ENCODE results near the gene KCNAB1.
"Not testable (repeated sequence)": the region's sequence is repeated elsewhere in the genome, so short reads cannot be mapped to it uniquely, and the experiment has no call there.

Gene KCNAB1

GRCh38 chr3:156120528-156121251 lies at the start of gene KCNAB1:
Gene KCNAB1, plus strand, starts transcription at chr3:156120578.
- DNase-seq: no peak

- DNase-seq: no peak
Measured at GRCh38 chr3:156071031-156071430, 49.3 kb upstream of the KCNAB1 start.

- DNase-seq: not testable (repeated sequence)
Measured at GRCh38 chr3:156072950-156073657, 47.3 kb upstream of the KCNAB1 start.

- DNase-seq: no peak
Measured at GRCh38 chr3:156090126-156090525, 30.3 kb upstream of the KCNAB1 start.

DNA sequence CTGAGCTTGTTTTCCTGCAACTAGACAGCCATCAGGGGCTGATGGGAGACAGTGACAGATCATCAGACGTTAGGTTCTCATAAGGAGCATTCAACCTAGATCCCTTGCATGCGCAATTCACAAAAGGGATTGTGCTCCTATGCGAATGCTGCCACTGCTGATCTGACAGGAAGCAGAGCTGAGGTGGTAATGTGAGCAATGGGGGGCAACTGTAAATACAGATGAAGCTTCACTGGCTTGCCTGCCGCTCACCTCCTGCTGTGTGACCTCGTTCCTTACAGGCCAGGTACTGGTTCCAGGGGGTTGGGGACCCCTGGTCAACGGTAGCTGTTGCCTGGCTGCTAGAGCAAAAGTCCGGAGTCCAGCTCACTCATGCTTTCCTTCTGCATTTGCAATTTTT lies 26.4 kb upstream of the KCNAB1 start:
- no peak for DNase-seq

- no peak for DNase-seq
Measured at GRCh38 chr3:156094391-156094790, 26.0 kb upstream of the KCNAB1 start.

DNA sequence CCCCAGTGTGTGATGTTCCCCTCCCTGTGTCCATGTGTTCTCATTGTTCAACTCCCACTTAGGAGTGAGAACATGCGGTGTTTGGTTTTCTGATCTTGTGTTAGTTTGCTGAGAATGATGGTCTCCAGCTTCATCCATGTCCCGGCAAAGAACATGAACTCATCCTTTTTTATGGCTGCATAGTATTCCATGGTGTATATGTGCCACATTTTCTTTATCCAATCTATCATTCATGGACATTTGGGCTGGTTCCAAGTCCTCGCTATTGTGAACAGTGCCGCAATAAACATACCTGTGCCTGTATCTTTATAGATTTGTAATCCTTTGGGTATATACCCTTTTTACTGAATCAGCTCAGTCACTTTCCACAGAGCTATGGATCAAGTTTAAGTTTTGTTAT lies 24.7 kb upstream of the KCNAB1 start:
- DNase-seq: not testable (repeated sequence)

- DNase-seq: no peak
Measured at GRCh38 chr3:156098437-156099035, 21.8 kb upstream of the KCNAB1 start.

GRCh38 chr3:156099348-156099747 lies 21.0 kb upstream of the KCNAB1 start:
- DNase-seq: not testable (repeated sequence)

GRCh38 chr3:156099984-156100383 lies 20.4 kb upstream of the KCNAB1 start:
- DNase-seq: not testable (repeated sequence)

GRCh38 chr3:156102267-156102931 lies 18.0 kb upstream of the KCNAB1 start:
- DNase-seq: no peak

- DNase-seq: no peak
Measured at GRCh38 chr3:156106721-156107373, 13.5 kb upstream of the KCNAB1 start.

- DNase-seq: no peak
Measured at GRCh38 chr3:156107504-156107903, 12.9 kb upstream of the KCNAB1 start.

DNA sequence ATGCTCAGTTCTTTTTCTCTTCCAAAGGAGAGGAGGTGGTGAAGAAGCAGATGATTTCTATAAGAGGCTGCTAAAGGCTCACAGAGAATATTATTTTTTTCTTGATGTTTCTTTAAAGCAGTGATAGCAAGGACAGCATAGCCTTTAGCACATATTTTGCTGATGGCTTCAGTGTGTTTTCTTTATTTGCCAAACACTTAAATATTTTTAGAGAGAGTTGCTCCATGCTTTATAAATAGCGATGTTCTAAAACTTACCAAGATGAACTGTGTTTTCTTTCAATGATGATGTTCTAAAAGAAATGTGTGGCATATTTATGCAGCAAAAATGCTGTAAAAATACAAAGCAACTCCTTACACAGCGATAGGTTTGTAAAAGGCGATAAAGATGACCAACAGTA lies 11.8 kb upstream of the KCNAB1 start:
- DNase-seq: no peak

DNA sequence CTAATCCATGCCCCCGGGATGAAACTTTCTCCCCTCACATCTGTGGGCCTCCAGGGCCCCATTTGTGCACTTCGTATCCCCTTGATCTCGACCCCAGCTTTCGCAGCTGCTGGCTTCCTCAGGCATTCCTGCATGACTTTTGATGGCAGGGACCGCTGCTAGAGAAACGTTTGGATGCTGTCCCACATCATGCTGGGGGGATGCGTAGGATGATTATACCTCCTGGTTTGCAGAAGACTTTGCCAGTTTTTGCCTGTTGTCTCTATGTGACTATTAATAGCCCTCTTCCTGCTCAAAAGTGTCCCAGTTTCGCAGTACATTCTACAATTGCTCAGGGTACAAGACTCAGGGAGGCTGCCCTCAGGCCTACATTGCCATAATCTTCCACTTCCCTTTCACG lies 10.4 kb upstream of the KCNAB1 start:
- no peak for DNase-seq

DNA sequence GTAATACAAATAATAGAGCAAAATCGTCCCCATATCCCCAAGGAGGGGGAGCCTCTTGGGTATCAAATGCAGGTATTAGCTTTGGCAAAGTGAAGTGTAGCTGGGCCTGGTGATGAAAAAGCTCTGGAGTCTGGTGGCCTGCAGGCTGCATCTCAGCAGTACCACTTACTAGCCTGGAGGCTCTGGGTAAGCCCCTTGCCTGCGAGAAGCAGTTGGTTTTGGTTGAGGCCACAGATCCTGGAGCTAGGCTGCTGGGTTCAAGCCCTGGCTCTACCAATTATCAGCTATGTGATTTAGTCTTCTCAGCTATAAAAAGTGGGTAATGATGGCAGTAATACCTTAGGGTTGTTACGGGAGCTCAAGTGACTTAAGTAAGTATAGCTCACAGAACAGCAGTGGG lies 6.1 kb downstream of the KCNAB1 start:
- DNase-seq: no peak

DNA sequence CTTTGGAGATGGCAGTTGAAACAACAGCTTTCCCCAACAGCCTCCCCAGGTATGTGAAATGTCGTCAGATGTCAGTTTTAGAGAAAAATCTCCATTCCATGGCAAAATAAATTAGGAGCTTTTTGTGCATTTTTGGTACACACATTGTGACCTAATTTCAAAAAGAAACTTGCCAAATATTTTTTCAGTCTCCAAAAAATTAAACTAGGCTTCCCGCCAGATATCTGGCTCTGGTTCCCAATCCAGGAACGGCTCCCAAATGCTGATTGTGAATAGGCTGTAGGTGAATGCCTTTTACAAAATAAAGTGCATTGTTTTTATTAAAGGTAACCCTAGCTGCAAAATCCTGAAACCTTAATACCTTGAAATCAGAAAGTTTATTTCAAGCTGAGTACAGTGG lies 10.9 kb downstream of the KCNAB1 start:
- no peak for DNase-seq

- no peak for DNase-seq
Measured at GRCh38 chr3:156131799-156132198, 11.4 kb downstream of the KCNAB1 start.

GRCh38 chr3:156132313-156132712 lies 11.9 kb downstream of the KCNAB1 start:
- no peak for DNase-seq

GRCh38 chr3:156133076-156133475 lies 12.7 kb downstream of the KCNAB1 start:
- no peak for DNase-seq

GRCh38 chr3:156135921-156136638 lies 15.7 kb downstream of the KCNAB1 start:
- DNase-seq: no peak

GRCh38 chr3:156137397-156137796 lies 17.0 kb downstream of the KCNAB1 start:
- DNase-seq: not testable (repeated sequence)
